GM23338 (cell line): ENCODE measurements around the gene IGFL4. TPM values are rescaled to one million over a fixed set of nuclear protein-coding genes. Genes with fewer than 3 reads are reported as not detected.

Source experiments
- ATAC-seq: fragments of 200-7000 bp; cut with Tn5 transposase; 3 replicates; pipeline ENCODE4 v1.9.1; 2020
- DNase-seq: peaks from one replicate; pipeline ENCODE4 v3.0.0-alpha.2; 2015; ENCODE audit warnings: low spot score
- H2AFZ ChIP-seq: fragments of 200-600 bp; sonication (generic); 2 replicates; pipeline ENCODE4 v1.8.0; 2016; ENCODE audit warnings: antibody characterized with exemption, mild to moderate bottlenecking, moderate library complexity
- H3F3A ChIP-seq: fragments of 200-600 bp; sonication (generic); replicated peaks from 2 replicates; pipeline ENCODE4 v1.8.0; 2017; ENCODE audit warnings: antibody characterized with exemption, mixed run types, low read depth
- H3K27ac ChIP-seq: fragments of 200-600 bp; sonication (generic); 2 replicates; pipeline ENCODE4 v1.6.1; 2016; ENCODE audit warnings: low read depth
- H3K27me3 ChIP-seq: fragments of 200-600 bp; sonication (generic); 2 replicates; pipeline ENCODE4 v1.8.0; 2016; ENCODE audit warnings: mild to moderate bottlenecking, mixed run types, moderate library complexity; ENCODE audit not compliant: insufficient read depth
- H3K36me3 ChIP-seq: fragments of 200-600 bp; sonication (generic); 2 replicates; pipeline ENCODE4 v1.8.0; 2016; ENCODE audit warnings: mild to moderate bottlenecking; ENCODE audit not compliant: insufficient read depth
- H3K4me1 ChIP-seq: fragments of 200-600 bp; sonication (generic); 2 replicates; pipeline ENCODE4 v1.8.0; 2016; ENCODE audit warnings: mild to moderate bottlenecking, moderate library complexity; ENCODE audit not compliant: insufficient read depth
- H3K4me2 ChIP-seq: fragments of 200-600 bp; sonication (generic); 2 replicates; pipeline ENCODE4 v1.7.1; 2017; ENCODE audit warnings: mixed run types
- H3K4me3 ChIP-seq: fragments of 200-600 bp; sonication (generic); 2 replicates; pipeline ENCODE4 v1.6.1; 2016; ENCODE audit warnings: mixed run types
- H3K79me2 ChIP-seq: fragments of 200-600 bp; sonication (generic); replicated peaks from 2 replicates; pipeline ENCODE4 v1.8.0; 2017; ENCODE audit warnings: mild to moderate bottlenecking; ENCODE audit not compliant: insufficient read depth
- H3K9me2 ChIP-seq: fragments of 200-600 bp; sonication (generic); 2 replicates; pipeline ENCODE4 v1.8.0; 2017; ENCODE audit not compliant: insufficient read depth
- H4K20me1 ChIP-seq: fragments of 200-600 bp; sonication (generic); replicated peaks from 2 replicates; pipeline ENCODE4 v1.8.0; 2017; ENCODE audit warnings: mild to moderate bottlenecking; ENCODE audit not compliant: insufficient read depth
- H3K27ac Mint-ChIP-seq: 2 replicates; pipeline ENCODE4 v1.8.0; 2020; ENCODE audit warnings: inconsistent platforms, mild to moderate bottlenecking, moderate library complexity, mixed read lengths
- H3K27me3 Mint-ChIP-seq: 3 replicates; pipeline ENCODE4 v1.8.0; 2022; ENCODE audit warnings: low read depth, mild to moderate bottlenecking, moderate library complexity, mixed read lengths, inconsistent platforms; ENCODE audit not compliant: insufficient read depth, poor library complexity
- H3K36me3 Mint-ChIP-seq: 3 replicates; pipeline ENCODE4 v1.8.0; 2021; ENCODE audit warnings: low read depth, mild to moderate bottlenecking, inconsistent platforms, moderate library complexity, mixed read lengths
- H3K4me1 Mint-ChIP-seq: 3 replicates; pipeline ENCODE4 v1.8.0; 2020; ENCODE audit warnings: mild to moderate bottlenecking, inconsistent platforms, mixed read lengths
- H3K4me3 Mint-ChIP-seq: 3 replicates; pipeline ENCODE4 v1.8.0; 2021; ENCODE audit warnings: moderate library complexity, mild to moderate bottlenecking, inconsistent platforms, mixed read lengths
- H3K9me3 Mint-ChIP-seq: 3 replicates; pipeline ENCODE4 v1.8.0; 2020; ENCODE audit warnings: moderate library complexity, mild to moderate bottlenecking, inconsistent platforms, mixed read lengths
- NANOG ChIP-seq: IDR thresholded peaks from 2 replicates; pipeline ENCODE4 v1.6.1; 2016; ENCODE audit warnings: antibody characterized with exemption, borderline replicate concordance
- STAT1 ChIP-seq: IDR thresholded peaks from one replicate; pipeline ENCODE4 v1.6.1; 2016; ENCODE audit warnings: antibody characterized with exemption; ENCODE audit not compliant: unreplicated experiment
- ZNF331 ChIP-seq: fragments of 250-450 bp; sonication (Bioruptor Pico); IDR thresholded peaks from 2 replicates; pipeline ENCODE4 v1.5.0; 2020; ENCODE audit warnings: low read depth, mild to moderate bottlenecking, moderate library complexity
- microRNA counts: library from miRNA; unstranded; fragments of <30 nt; microRNA quantifications from one replicate; lab custom pipeline; 2017
- microRNA-seq: library from miRNA; unstranded; fragments of <30 nt; microRNA quantifications from one replicate; pipeline ENCODE4, GENCODE V29; 2017
- polyA plus RNA-seq: library from polyadenylated mRNA; unstranded; fragments of >200 nt; fragmentation: Nextera tagmentation; extraction: Ambion mirVana; gene quantifications from 2 replicates; pipeline ENCODE4 v1.2.1, GENCODE V29; 2016
- small RNA-seq: library from RNA; depleted of rRNA; stranded (forward); fragments of <200 nt; gene quantifications from one replicate; pipeline ENCODE3, GENCODE V24; 2014; ENCODE audit warnings: low replicate concordance
- total RNA-seq: library from RNA; depleted of rRNA; stranded (reverse); fragments of >200 nt; shearing (Covaris generic); gene quantifications from 2 replicates; pipeline ENCODE4 v1.2.3, GENCODE V29; 2014; rRNA removed
- TF ChIP-seq, protein P1 (sequence below): IDR thresholded peaks from 2 replicates; pipeline ENCODE4 v1.6.1; 2016; ENCODE audit warnings: antibody characterized with exemption

Gene IGFL4
- total and polyA plus RNA-seq, 2 experiments from 2014 or later, result 0.06 to 0.87 TPM

- no peak overlapping the region for H3K27ac Mint-ChIP-seq
- H3K36me3 ChIP-seq, result no peaks in the 10 kb centered on the region
- no peaks in the 10 kb centered on the region for H3K4me1 ChIP-seq
- H3K27me3 ChIP-seq, result no peaks in the 10 kb centered on the region
- TF ChIP-seq STAT1, result no peak
- no peak for TF ChIP-seq NANOG
- no peak for TF ChIP-seq ZNF331 (CRISPR knock-in tag)
- TF ChIP-seq, protein P1, sequence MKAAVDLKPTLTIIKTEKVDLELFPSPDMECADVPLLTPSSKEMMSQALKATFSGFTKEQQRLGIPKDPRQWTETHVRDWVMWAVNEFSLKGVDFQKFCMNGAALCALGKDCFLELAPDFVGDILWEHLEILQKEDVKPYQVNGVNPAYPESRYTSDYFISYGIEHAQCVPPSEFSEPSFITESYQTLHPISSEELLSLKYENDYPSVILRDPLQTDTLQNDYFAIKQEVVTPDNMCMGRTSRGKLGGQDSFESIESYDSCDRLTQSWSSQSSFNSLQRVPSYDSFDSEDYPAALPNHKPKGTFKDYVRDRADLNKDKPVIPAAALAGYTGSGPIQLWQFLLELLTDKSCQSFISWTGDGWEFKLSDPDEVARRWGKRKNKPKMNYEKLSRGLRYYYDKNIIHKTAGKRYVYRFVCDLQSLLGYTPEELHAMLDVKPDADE, result no peak
- peaks cover 4% of the 10 kb centered on the region for H3K27me3 Mint-ChIP-seq
- no peaks in the 10 kb centered on the region for H3K9me3 Mint-ChIP-seq
- no peak overlapping the region for H3K4me3 Mint-ChIP-seq
- no peaks in the 10 kb centered on the region for H3K9me2 ChIP-seq
- H2AFZ ChIP-seq, result no peak overlapping the region
- ATAC-seq (no peak), DNase-seq (no peak)
- H3K4me1 Mint-ChIP-seq, result no peaks in the 10 kb centered on the region
- no peaks in the 10 kb centered on the region for H3K36me3 Mint-ChIP-seq
- H4K20me1 ChIP-seq, result no peaks in the 10 kb centered on the region
- H3K79me2 ChIP-seq, result no peaks in the 10 kb centered on the region
- no peak overlapping the region for H3K4me3 ChIP-seq
- H3K4me2 ChIP-seq, result no peak overlapping the region
- H3F3A ChIP-seq, result no peaks in the 10 kb centered on the region
- H3K27ac ChIP-seq, result no peak overlapping the region
Measured at GRCh38 chr19:45990113-45990728, 50.6 kb downstream of the IGFL4 start.

MicroRNAs encoded within 50 kb of the gene (microRNA counts, 767-probe panel; counts per million panel counts)
- microRNA hsa-miR-769-3p (lab: Ali Mortazavi, UCI) (not detected), microRNA hsa-miR-769-5p (lab: Ali Mortazavi, UCI) (not detected)

Small RNAs within 50 kb of the gene (microRNA-seq; reads per million reads assigned to microRNA genes)
- gene MIR769, result 102 reads per million, percentile 65 among the genes with 10 or more reads in this experiment

Small RNAs within 50 kb of the gene (small RNA-seq; reads per million reads assigned to genes)
- gene MIR769, result 64.3 reads per million, percentile 99 among the genes with 10 or more reads in this experiment

Other genes starting within 250 kb of the IGFL4 start
- gene DMWD, start 248.2 kb downstream of the IGFL4 start, total RNA-seq, result 33.1 and 45.6 TPM in 2 replicates
- 11.8 and 12.1 TPM in 2 replicates for gene DMWD, start 248.2 kb downstream of the IGFL4 start, polyA plus RNA-seq
- gene RSPH6A, start 225.7 kb downstream of the IGFL4 start, total RNA-seq, result 0.21 and 0.23 TPM in 2 replicates
- 0.11 TPM in 1 of 2 replicates, not detected in the other for gene RSPH6A, start 225.7 kb downstream of the IGFL4 start, polyA plus RNA-seq
- 64.0 and 82.1 TPM in 2 replicates for gene SYMPK, start 177.9 kb downstream of the IGFL4 start, total RNA-seq
- 33.9 and 36.8 TPM in 2 replicates for gene SYMPK, start 177.9 kb downstream of the IGFL4 start, polyA plus RNA-seq
- gene FOXA3, start 176.7 kb downstream of the IGFL4 start, total RNA-seq, result 15.1 and 17.5 TPM in 2 replicates
- gene FOXA3, start 176.7 kb downstream of the IGFL4 start, polyA plus RNA-seq, result 11.1 and 11.7 TPM in 2 replicates
- 36.0 and 41.6 TPM in 2 replicates for gene IRF2BP1, start 154.9 kb downstream of the IGFL4 start, total RNA-seq
- 9.7 and 10.4 TPM in 2 replicates for gene IRF2BP1, start 154.9 kb downstream of the IGFL4 start, polyA plus RNA-seq
- gene MYPOP, start 138.4 kb downstream of the IGFL4 start, total RNA-seq, result 6.9 and 7.9 TPM in 2 replicates
- 2.7 and 3.0 TPM in 2 replicates for gene MYPOP, start 138.4 kb downstream of the IGFL4 start, polyA plus RNA-seq
- gene NANOS2, start 126.2 kb downstream of the IGFL4 start, total RNA-seq, result 0.14 TPM in 1 of 2 replicates, not detected in the other
- 0.11 TPM in 1 of 2 replicates, not detected in the other for gene NANOS2, start 126.2 kb downstream of the IGFL4 start, polyA plus RNA-seq
- gene NOVA2, start 67.1 kb downstream of the IGFL4 start, total RNA-seq, result 13.7 and 14.9 TPM in 2 replicates
- 5.1 and 5.3 TPM in 2 replicates for gene NOVA2, start 67.1 kb downstream of the IGFL4 start, polyA plus RNA-seq
- gene CCDC61, start 45.5 kb downstream of the IGFL4 start, total RNA-seq, result 16.4 and 22.4 TPM in 2 replicates
- 6.7 and 9.8 TPM in 2 replicates for gene CCDC61, start 45.5 kb downstream of the IGFL4 start, polyA plus RNA-seq
- not detected in 2 replicates for gene PGLYRP1, start 17.9 kb downstream of the IGFL4 start, total RNA-seq
- gene PGLYRP1, start 17.9 kb downstream of the IGFL4 start, polyA plus RNA-seq, result 0.33 TPM in 1 of 2 replicates, not detected in the other
- gene IGFL3, start 83.7 kb upstream of the IGFL4 start, total RNA-seq, result not detected in 2 replicates
- not detected in 2 replicates for gene IGFL3, start 83.7 kb upstream of the IGFL4 start, polyA plus RNA-seq
- not detected in 2 replicates for gene IGFL2, start 107.2 kb upstream of the IGFL4 start, total RNA-seq
- not detected in 2 replicates for gene IGFL2, start 107.2 kb upstream of the IGFL4 start, polyA plus RNA-seq
- not detected in 2 replicates for gene IGFL1, start 188.7 kb upstream of the IGFL4 start, total RNA-seq
- not detected in 2 replicates for gene IGFL1, start 188.7 kb upstream of the IGFL4 start, polyA plus RNA-seq